HK-2 (cell line): ENCODE data around the gene ARGFX.
"Not testable (repeated sequence)": the region's sequence is repeated elsewhere in the genome, so short reads cannot be mapped to it uniquely, and the experiment has no call there.

ENCODE experiments used
- DNase-seq: peaks from one replicate; pipeline ENCODE4 v3.0.0-alpha.2; 2018; ENCODE audit not compliant: unreplicated experiment

ARGFX gene

GRCh38 chr3:121599900-121600299 lies 32.2 kb downstream of the ARGFX start:
- not testable (repeated sequence) for DNase-seq

GRCh38 chr3:121601212-121601812 lies 33.6 kb downstream of the ARGFX start:
- no peak for DNase-seq

DNA sequence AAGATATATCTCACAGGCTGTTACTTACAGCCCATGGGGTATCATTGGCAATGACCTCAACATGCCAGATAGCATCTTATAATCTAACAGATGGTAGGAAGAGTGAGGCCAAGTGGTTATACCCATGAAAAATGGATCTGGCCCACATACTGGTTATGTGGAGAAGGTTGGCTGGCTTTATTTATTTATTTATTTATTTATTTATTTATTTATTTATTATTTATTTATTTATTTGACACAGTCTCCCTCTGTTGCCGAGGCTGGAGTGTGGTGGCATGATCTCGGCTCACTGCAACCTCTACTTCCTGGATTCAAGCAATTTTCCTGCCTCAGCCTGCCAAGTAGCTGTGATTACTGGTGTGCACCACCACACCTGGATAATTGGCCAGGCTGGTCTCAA lies 37.0 kb downstream of the ARGFX start:
- DNase-seq: no peak

- no peak for DNase-seq
Measured at GRCh38 chr3:121606106-121606505, 38.4 kb downstream of the ARGFX start.
